Kidney (tissue), 14 donors: Measurements from ENCODE around the gene GBX2. TPM values are rescaled to one million over a fixed set of nuclear protein-coding genes. Genes with fewer than 3 reads are reported as not detected.

Experiments
- DNase-seq, 5 donors: peaks; one replicate each; pipeline ENCODE4 v3.0.0-alpha.2; 2013 to 2020
- FAIRE-seq: peaks from 2 replicates; lab custom pipeline; 2012; peaks lifted over from hg19 to GRCh38; lab: Jason Lieb, UNC
- H3K27ac ChIP-seq, 2 donors: one replicate each; pipeline ENCODE4 v1.7.0; 2013; ENCODE audit warnings: low read depth in 2 of 2, low read length in 2 of 2, inconsistent platforms in 1 of 2
- H3K27me3 ChIP-seq: one replicate; pipeline ENCODE4 v1.7.1; 2013; ENCODE audit warnings: low read length, inconsistent platforms; ENCODE audit not compliant: control insufficient read depth, insufficient read depth
- H3K36me3 ChIP-seq, 3 donors: one replicate each; pipeline versions ENCODE4 v1.7.0 to v1.7.1; 2013; ENCODE audit warnings: low read length in 3 of 3, control low read depth in 1 of 3, inconsistent platforms in 1 of 3; ENCODE audit not compliant: insufficient read depth in 3 of 3, control insufficient read depth in 2 of 3
- H3K4me1 ChIP-seq, 3 donors: one replicate each; pipeline versions ENCODE4 v1.7.0 to v1.7.1; 2013; ENCODE audit warnings: low read length in 3 of 3, inconsistent platforms in 1 of 3, low read depth in 1 of 3; ENCODE audit not compliant: control insufficient read depth in 2 of 3, insufficient read depth in 2 of 3
- H3K4me3 ChIP-seq, 3 donors: one replicate each; pipeline versions ENCODE4 v1.7.0 to v1.8.1; 2013; ENCODE audit warnings: low read length in 3 of 3, control low read depth in 1 of 3, inconsistent platforms in 1 of 3
- H3K9ac ChIP-seq, 3 donors: one replicate each; pipeline versions ENCODE4 v1.7.0 to v1.7.1; 2013; ENCODE audit warnings: low read length in 3 of 3, control low read depth in 1 of 3, inconsistent platforms in 1 of 3
- H3K9me3 ChIP-seq, 3 donors: one replicate each; pipeline versions ENCODE4 v1.7.0 to v1.7.1; 2013; ENCODE audit warnings: low read length in 3 of 3, control low read depth in 1 of 3, inconsistent platforms in 1 of 3; ENCODE audit not compliant: control insufficient read depth in 2 of 3, insufficient read depth in 1 of 3
- intact Hi-C: fragments of 100-400 bp; cut with DNase I; formaldehyde crosslinking; loops from one replicate; pipeline ENCODE4 v1.11.1; 2022
- polyA plus RNA-seq: library from polyadenylated mRNA; stranded (reverse); fragments of 350-450 nt; fragmentation: Illumina TruSeq; extraction: RNeasy Lipid Tissue Mini Kit (QIAGEN cat#74804); gene quantifications from one replicate; pipeline ENCODE4 v1.2.3, GENCODE V29; 2014; ENCODE audit warnings: low read depth, low replicate concordance; ENCODE audit not compliant: insufficient read depth
- total RNA-seq: library from RNA; stranded (reverse); fragmentation: NEBNext Ultra II Directional; extraction: Animal tissue kit (Norgen Biotek cat#: 25700); gene quantifications from one replicate; pipeline ENCODE4 v1.2.1, GENCODE V29; 2021
- TF ChIP-seq, protein P1 (sequence below): IDR thresholded peaks from 3 replicates; pipeline ENCODE4 v1.5.1; 2012; ENCODE audit warnings: mild to moderate bottlenecking, moderate library complexity, borderline replicate concordance; ENCODE audit not compliant: insufficient read depth; ENCODE audit errors: extremely low read depth
- donor health status: control.
- donor health status: control.
- donor health status: control.
- donor health status: control.
- donor health status: control.
- donor health status: DM: yes; HTN: yes; CAD: no.
- donor health status: Normal renal cell carcinoma (clear cell type).

Gene GBX2
- total and polyA plus RNA-seq, 2 donors from 2014 or later, result not detected

DNA sequence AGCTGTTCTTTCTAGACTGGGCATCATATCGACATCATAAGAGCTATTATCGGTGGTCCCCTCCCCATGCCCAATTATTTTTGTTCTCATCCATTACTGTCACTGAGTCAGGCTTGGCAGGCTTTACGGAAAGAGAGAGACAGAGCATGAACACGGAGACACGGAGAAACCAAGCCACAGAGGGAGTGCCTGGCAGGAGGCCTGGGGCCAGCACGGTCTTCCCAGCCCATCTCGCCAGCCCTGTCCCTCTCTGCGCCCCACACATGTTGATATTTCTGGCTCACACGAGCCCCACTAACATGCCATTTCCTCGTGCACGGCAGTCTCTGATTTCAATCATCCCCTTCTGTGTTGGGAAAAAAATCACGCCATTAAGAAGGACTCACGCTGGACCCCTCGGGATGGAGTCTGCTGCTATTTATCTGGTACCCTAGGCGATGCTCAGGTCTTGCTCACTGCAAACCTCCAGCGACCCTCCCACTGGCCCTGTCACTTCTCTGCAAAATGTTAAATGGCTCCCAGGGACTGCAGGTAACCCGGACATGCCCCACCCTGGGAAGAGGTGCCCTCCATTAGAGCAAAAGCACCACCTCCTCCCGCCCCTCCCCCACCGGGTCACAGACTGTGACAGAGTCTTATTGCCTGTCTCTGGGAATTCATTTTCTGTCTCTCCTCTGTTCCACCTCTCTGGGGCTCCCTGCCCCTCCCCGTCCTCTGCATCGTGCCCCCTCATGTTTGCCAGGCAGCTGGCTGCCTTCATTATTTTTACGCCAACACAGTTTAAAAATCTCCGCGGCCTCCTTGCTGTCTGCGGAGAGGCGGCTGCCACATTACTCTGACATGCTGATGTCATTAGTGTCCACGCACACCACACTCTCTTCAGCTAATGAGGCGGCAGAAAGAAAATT lies 40.1 kb upstream of the GBX2 start:
- H3K36me3 ChIP-seq, result no peaks in the 10 kb centered on the region
- peaks cover 0 to 13% (median 2%) of the 10 kb centered on the region in 3 donors for H3K9me3 ChIP-seq
- H3K27me3 ChIP-seq, result peaks cover 2% of the 10 kb centered on the region
- H3K4me1 ChIP-seq, result no peaks in the 10 kb centered on the region
- DNase-seq, result peak in 3 of 5 donors; percentile 20 to 55 (median 28)
- TF ChIP-seq, protein P1, sequence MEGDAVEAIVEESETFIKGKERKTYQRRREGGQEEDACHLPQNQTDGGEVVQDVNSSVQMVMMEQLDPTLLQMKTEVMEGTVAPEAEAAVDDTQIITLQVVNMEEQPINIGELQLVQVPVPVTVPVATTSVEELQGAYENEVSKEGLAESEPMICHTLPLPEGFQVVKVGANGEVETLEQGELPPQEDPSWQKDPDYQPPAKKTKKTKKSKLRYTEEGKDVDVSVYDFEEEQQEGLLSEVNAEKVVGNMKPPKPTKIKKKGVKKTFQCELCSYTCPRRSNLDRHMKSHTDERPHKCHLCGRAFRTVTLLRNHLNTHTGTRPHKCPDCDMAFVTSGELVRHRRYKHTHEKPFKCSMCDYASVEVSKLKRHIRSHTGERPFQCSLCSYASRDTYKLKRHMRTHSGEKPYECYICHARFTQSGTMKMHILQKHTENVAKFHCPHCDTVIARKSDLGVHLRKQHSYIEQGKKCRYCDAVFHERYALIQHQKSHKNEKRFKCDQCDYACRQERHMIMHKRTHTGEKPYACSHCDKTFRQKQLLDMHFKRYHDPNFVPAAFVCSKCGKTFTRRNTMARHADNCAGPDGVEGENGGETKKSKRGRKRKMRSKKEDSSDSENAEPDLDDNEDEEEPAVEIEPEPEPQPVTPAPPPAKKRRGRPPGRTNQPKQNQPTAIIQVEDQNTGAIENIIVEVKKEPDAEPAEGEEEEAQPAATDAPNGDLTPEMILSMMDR, result no peak
- H3K9ac ChIP-seq, result no peak overlapping the region
- no peak overlapping the region for H3K4me3 ChIP-seq
- H3K27ac ChIP-seq, result no peak overlapping the region
- intact Hi-C loops, result no loop called here
- FAIRE-seq, result no peak

DNA sequence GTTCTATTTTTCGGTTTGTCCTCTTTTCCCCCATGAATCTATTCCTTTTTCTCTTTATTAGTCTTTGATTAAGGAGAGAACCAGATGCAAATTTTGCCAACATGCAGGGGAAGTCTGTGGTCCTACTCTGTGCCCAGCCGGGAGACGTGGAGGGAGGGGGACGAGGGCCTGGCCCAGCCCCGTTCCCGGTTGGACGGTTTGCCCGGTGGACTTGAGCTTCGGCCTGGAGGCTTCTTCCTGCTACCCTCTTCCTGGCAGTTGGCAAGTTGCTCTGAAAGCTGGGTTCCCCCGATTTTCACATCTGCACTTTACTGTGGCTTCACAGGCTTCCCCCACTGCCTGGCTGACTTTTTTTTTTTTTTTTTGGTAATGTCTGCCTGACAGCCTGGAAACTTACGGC lies 39.3 kb upstream of the GBX2 start:
- FAIRE-seq (no peak), DNase-seq (no peak)
- no peak overlapping the region for H3K9ac ChIP-seq

DNA sequence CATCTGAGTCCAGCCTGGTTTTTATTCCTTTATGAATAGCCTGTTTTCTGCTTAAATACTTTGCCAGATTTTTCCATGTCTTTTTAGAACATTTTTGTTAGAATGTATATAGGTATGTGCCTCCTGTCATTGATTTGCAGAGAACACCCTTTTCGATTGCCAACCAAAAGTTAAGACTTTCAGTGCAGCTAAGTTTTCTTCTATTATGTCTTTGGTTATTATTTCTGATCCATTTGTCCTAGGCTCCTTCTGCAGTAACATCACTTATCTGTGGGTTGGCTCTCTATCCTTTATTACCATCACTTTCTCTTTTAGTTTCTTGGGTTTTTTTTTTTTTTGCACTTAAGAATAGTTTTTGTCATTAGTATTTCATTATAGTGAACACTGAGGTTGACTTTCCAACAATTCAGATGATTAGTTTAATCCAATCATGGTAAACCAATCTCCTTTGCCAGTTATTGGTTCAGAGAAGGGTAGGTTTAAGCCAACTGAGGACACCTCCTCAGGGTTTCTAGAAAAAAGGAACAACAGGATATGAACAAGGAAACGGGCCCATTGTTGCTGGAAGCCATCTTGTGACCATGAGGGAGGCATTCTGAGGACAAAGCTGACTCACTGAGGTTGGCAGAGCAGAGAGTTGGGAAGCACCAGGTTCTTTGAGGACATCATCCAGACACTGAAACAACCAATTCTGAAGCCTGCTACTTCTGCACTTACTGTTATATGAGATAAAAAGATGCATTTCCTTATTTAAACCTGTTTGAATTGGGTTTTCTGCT lies 37.9 kb upstream of the GBX2 start:
- TF ChIP-seq, protein P1, result no peak
- Histone ChIP-seq H3K9ac (no peak overlapping the region), H3K4me3 (no peak overlapping the region), H3K4me1 (no peaks in the 10 kb centered on the region), H3K36me3 (no peaks in the 10 kb centered on the region), H3K27ac (no peak overlapping the region), H3K27me3 (no peaks in the 10 kb centered on the region), H3K9me3 (peaks cover 0 to 13% (median 2%) of the 10 kb centered on the region in 3 donors)
- intact Hi-C loops, result no loop called here
- FAIRE-seq (no peak), DNase-seq (no peak)

More for the DNA sequence above, 39.3 kb upstream of the GBX2 start:
- intact Hi-C loops, result no loop called here
- peaks cover 2% of the 10 kb centered on the region for H3K27me3 ChIP-seq
- TF ChIP-seq, protein P1, result no peak
- no peaks in the 10 kb centered on the region for H3K4me1 ChIP-seq
- no peak overlapping the region for H3K27ac ChIP-seq
- no peak overlapping the region for H3K4me3 ChIP-seq
- peaks cover 0 to 13% (median 2%) of the 10 kb centered on the region in 3 donors for H3K9me3 ChIP-seq
- H3K36me3 ChIP-seq, result no peaks in the 10 kb centered on the region
